SK-N-MC (cell line): Measurements from ENCODE around the gene ITGB3.

Source experiments
- DNase-seq: peaks from one replicate; pipeline ENCODE4 v3.0.0-alpha.2; 2011; ENCODE audit warnings: low read depth, low spot score
- H3K27ac ChIP-seq: fragments of 200-600 bp; sonication (generic); 2 replicates; pipeline ENCODE4 v1.5.1; 2016; ENCODE audit warnings: mixed run types
- H3K36me3 ChIP-seq: fragments of 200-600 bp; sonication (generic); 2 replicates; pipeline ENCODE4 v1.6.1; 2017; ENCODE audit warnings: antibody characterized with exemption, low read length, mixed read lengths; ENCODE audit not compliant: insufficient read depth
- H3K4me3 ChIP-seq: fragments of 200-600 bp; sonication (generic); 2 replicates; pipeline ENCODE4 v1.5.1; 2016
- H3K9ac ChIP-seq: fragments of 200-600 bp; sonication (generic); 2 replicates; pipeline ENCODE4 v1.8.0; 2017; ENCODE audit warnings: mixed run types, mixed read lengths; ENCODE audit not compliant: insufficient read length
- H3K9me3 ChIP-seq: fragments of 200-600 bp; sonication (generic); 2 replicates; pipeline ENCODE4 v1.6.1; 2017; ENCODE audit warnings: low read depth, mild to moderate bottlenecking, antibody characterized with exemption, low read length, moderate library complexity, mixed read lengths
- EZH2 ChIP-seq: fragments of 200-600 bp; sonication (generic); IDR thresholded peaks from one replicate; pipeline ENCODE4 v1.6.1; 2017; ENCODE audit warnings: antibody characterized with exemption
- FOXP2 ChIP-seq: optimal IDR thresholded peaks from 2 replicates; pipeline ENCODE3; 2011; ENCODE audit warnings: mild to moderate bottlenecking, moderate library complexity; ENCODE audit not compliant: insufficient read depth; ENCODE audit errors: extremely low read length, control extremely low read depth
- POLR2AphosphoS5 ChIP-seq: IDR thresholded peaks from 2 replicates; pipeline ENCODE4 v1.6.1; 2012; ENCODE audit warnings: mild to moderate bottlenecking, low read depth, low read length, borderline replicate concordance

Gene ITGB3

GRCh38 chr17:47246120-47246519, 7.5 kb upstream of the ITGB3 start:
- DNase-seq = no peak
- Histone ChIP-seq H3K9ac (no peak overlapping the region), H3K9me3 (no peaks in the 10 kb centered on the region), H3K36me3 (no peaks in the 10 kb centered on the region), H3K4me3 (no peak overlapping the region), H3K27ac (no peak overlapping the region)
- TF ChIP-seq EZH2 (no peak), FOXP2 (no peak), POLR2AphosphoS5 (no peak)

- DNase-seq = no peak
- TF ChIP-seq FOXP2 (no peak), POLR2AphosphoS5 (no peak), EZH2 (no peak)
Observed at GRCh38 chr17:47250855-47251254, 2.8 kb upstream of the ITGB3 start.

GRCh38 chr17:47251421-47251940, 2.1 kb upstream of the ITGB3 start:
- DNase-seq = no peak
- Histone ChIP-seq H3K4me3 (no peak overlapping the region), H3K9ac (no peak overlapping the region), H3K27ac (no peak overlapping the region), H3K36me3 (no peaks in the 10 kb centered on the region), H3K9me3 (no peaks in the 10 kb centered on the region)
- TF ChIP-seq FOXP2 = no peak
- no peak for TF ChIP-seq POLR2AphosphoS5
- no peak for TF ChIP-seq EZH2

More at GRCh38 chr17:47250855-47251254, 2.8 kb upstream of the ITGB3 start:
- Histone ChIP-seq H3K4me3 (no peak overlapping the region), H3K9me3 (no peaks in the 10 kb centered on the region), H3K9ac (no peak overlapping the region), H3K36me3 (no peaks in the 10 kb centered on the region), H3K27ac (no peak overlapping the region)

- Histone ChIP-seq H3K36me3 (no peaks in the 10 kb centered on the region), H3K4me3 (no peak overlapping the region), H3K9me3 (no peaks in the 10 kb centered on the region), H3K27ac (no peak overlapping the region), H3K9ac (no peak overlapping the region)
- DNase-seq = no peak
- TF ChIP-seq EZH2 = no peak
- TF ChIP-seq POLR2AphosphoS5 = no peak
- TF ChIP-seq FOXP2 = no peak
Observed at GRCh38 chr17:47252209-47252608, 1.4 kb upstream of the ITGB3 start.

- DNase-seq = no peak
- peak overlapping the region; percentile 77 for H3K4me3 ChIP-seq
- H3K9me3 ChIP-seq = no peaks in the 10 kb centered on the region
- H3K27ac ChIP-seq = no peak overlapping the region
- no peaks in the 10 kb centered on the region for H3K36me3 ChIP-seq
- no peak overlapping the region for H3K9ac ChIP-seq
- TF ChIP-seq FOXP2 = no peak
- no peak for TF ChIP-seq EZH2
Observed at GRCh38 chr17:47252766-47253512, 688 bp upstream of the ITGB3 start.

GRCh38 chr17:47254403-47254943, 846 bp downstream of the ITGB3 start:
- Histone ChIP-seq H3K9me3 (peaks cover 2% of the 10 kb centered on the region; the same call in 1 of the 2 replicates), H3K27ac (no peak overlapping the region), H3K4me3 (peak overlapping the region; percentile 77), H3K9ac (no peak overlapping the region), H3K36me3 (no peaks in the 10 kb centered on the region)
- peak; percentile 24 for TF ChIP-seq EZH2
- no peak for TF ChIP-seq FOXP2
- TF ChIP-seq POLR2AphosphoS5 = no peak
- no peak for DNase-seq

GRCh38 chr17:47257651-47258339, 4.2 kb downstream of the ITGB3 start:
- no peak for DNase-seq
- no peak overlapping the region for H3K9ac ChIP-seq
- no peak overlapping the region for H3K27ac ChIP-seq
- TF ChIP-seq EZH2 (no peak), FOXP2 (no peak), POLR2AphosphoS5 (no peak)
- H3K9me3 ChIP-seq = peaks cover 2% of the 10 kb centered on the region; the same call in 1 of the 2 replicates
- H3K4me3 ChIP-seq = no peak overlapping the region
- H3K36me3 ChIP-seq = no peaks in the 10 kb centered on the region

- Histone ChIP-seq H3K9ac (no peak overlapping the region), H3K4me3 (no peak overlapping the region), H3K27ac (no peak overlapping the region), H3K36me3 (no peaks in the 10 kb centered on the region), H3K9me3 (peaks cover 2% of the 10 kb centered on the region; the same call in 1 of the 2 replicates)
- TF ChIP-seq FOXP2 = no peak
- no peak for TF ChIP-seq EZH2
- no peak for TF ChIP-seq POLR2AphosphoS5
- DNase-seq = no peak
Observed at GRCh38 chr17:47262586-47262985, 9.0 kb downstream of the ITGB3 start.
